Measurements from ENCODE around the gene PWWP2B. TPM values are rescaled to one million over a fixed set of nuclear protein-coding genes. Genes with fewer than 3 reads are reported as not detected.

The PWWP2B gene
- total and polyA plus RNA-seq, 10 of the 15 experiments (the other 5 are each of a cell fraction or from before 2014, with no cell fraction given), result 0.04 to 0.87 (median 0.35) TPM; not detected in 4

- no peak for TF ChIP-seq FOXK2 (IDR thresholded peaks at IDR 0.05)
- TF ChIP-seq IKZF1 (conservative IDR thresholded peaks at IDR 0.05), result no peak
- TF ChIP-seq POLR2A (IDR thresholded peaks at IDR 0.05; ENCODE audit: low read depth, low read length), result no peak
- no peak for TF ChIP-seq SPI1 (IDR thresholded peaks at IDR 0.05; ENCODE audit: borderline replicate concordance, insufficient read depth, low read depth, low read length)
- no peak for TF ChIP-seq NR2C2 (IDR thresholded peaks at IDR 0.05; ENCODE audit: borderline replicate concordance, control insufficient read depth, insufficient read length, low read depth)
- no peak for TF ChIP-seq BCLAF1 (IDR thresholded peaks at IDR 0.05)
- TF ChIP-seq NR2C1 (IDR thresholded peaks at IDR 0.05), result no peak
These were observed 3.9 kb upstream of the PWWP2B start (continued) for GRCh38 chr10:132392811-132393694.

GRCh38 chr10:132393695-132394181 is 3.3 kb upstream of the PWWP2B start:
- H4K20me1 ChIP-seq (ENCODE audit: control insufficient read depth, insufficient read depth), result no peaks in the 10 kb centered on the region
- H3K27me3 ChIP-seq (replicated peaks in 1 of 2; ENCODE audit: control insufficient read depth in 2 of 2, insufficient read depth in 2 of 2, low read length in 1 of 2), result peaks cover 0 to 3% of the 10 kb centered on the region in 2 experiments; a peak in 3 of 4 replicates
- no peak for TF ChIP-seq KAT2A (conservative IDR thresholded peaks at IDR 0.05; ENCODE audit: control insufficient read depth, low read depth, low read length)
- TF ChIP-seq RB1 (IDR thresholded peaks at IDR 0.05; ENCODE audit: borderline replicate concordance), result no peak
- no peak for ATAC-seq
- POLR2A ChIA-PET, result no interaction called here
- H3K4me2 ChIP-seq (ENCODE audit: control insufficient read depth, insufficient read depth), result no peak overlapping the region
- peaks cover 8% of the 10 kb centered on the region; the same call in 1 of the 2 replicates for H3K4me1 ChIP-seq (ENCODE audit: control insufficient read depth, insufficient read depth, low read length)
- H2AFZ ChIP-seq (ENCODE audit: control insufficient read depth, low read depth, low read length), result no peak overlapping the region
- no peaks in the 10 kb centered on the region for H3K79me2 ChIP-seq (ENCODE audit: control insufficient read depth, insufficient read depth, low read length)
- WGBS (ENCODE audit: insufficient coverage, insufficient replicate concordance, low lambda C conversion rate, missing lambda C conversion rate), result 38% methylated on average over 9 of the region's 9 CpGs
- H3K9ac ChIP-seq (ENCODE audit: control insufficient read depth, insufficient read depth, low read length), result no peak overlapping the region
- FAIRE-seq, result no peak
- H3K4me3 ChIP-seq, result no peak overlapping the region
- RAD21 ChIA-PET (ENCODE audit: unreplicated experiment), result no interaction called here
- no TSS peak for BruUV-seq (replicated peaks)
- CTCF ChIA-PET, result no interaction called here
- SMC1A ChIA-PET (ENCODE audit: uncharacterized antibody, unreplicated experiment), result no interaction called here
- no peak overlapping the region for H3K27ac ChIP-seq (ENCODE audit: control insufficient read depth, insufficient read depth)
- in situ Hi-C loops (cut with MboI) (no loop called here), intact Hi-C loops (cut with micrococcal nuclease; ENCODE audit: unreplicated experiment) (no loop called here)
- H3K36me3 ChIP-seq (ENCODE audit: control insufficient read depth in 2 of 2, insufficient read depth in 2 of 2, low read length in 1 of 2), result no peaks in the 10 kb centered on the region
- no peak for DNase-seq (ENCODE audit: low read depth, low spot score)
- H3K9me3 ChIP-seq (replicated peaks; ENCODE audit: control insufficient read depth, insufficient read depth, low read length), result no peaks in the 10 kb centered on the region
